ENCODE data around the gene GTF2IRD2.
"Not testable (repeated sequence)": the region's sequence is repeated elsewhere in the genome, so short reads cannot be mapped to it uniquely, and the experiment has no call there.

The GTF2IRD2 gene

GRCh38 chr7:74850833-74851721 is at the start of gene GTF2IRD2:
TSS of gene GTF2IRD2 (minus strand) at chr7:74851605. CDS start at chr7:74836378, 15,227 bp downstream.
- DNase-seq, result not testable (repeated sequence)

- DNase-seq, result peak; percentile 90
These were observed 39.0 kb upstream of the GTF2IRD2 start for GRCh38 chr7:74890158-74891123.

- peak; percentile 6 for DNase-seq
These were observed 38.2 kb upstream of the GTF2IRD2 start for GRCh38 chr7:74889518-74890129.

- DNase-seq, result not testable (repeated sequence)
These were observed 33.9 kb upstream of the GTF2IRD2 start for GRCh38 chr7:74885295-74885694.

GRCh38 chr7:74882110-74882509 is 30.7 kb upstream of the GTF2IRD2 start:
- not testable (repeated sequence) for DNase-seq

- DNase-seq, result not testable (repeated sequence)
These were observed 23.5 kb upstream of the GTF2IRD2 start for GRCh38 chr7:74874748-74875512.

GRCh38 chr7:74874104-74874747 is 22.8 kb upstream of the GTF2IRD2 start:
- not testable (repeated sequence) for DNase-seq

- not testable (repeated sequence) for DNase-seq
These were observed 21.1 kb upstream of the GTF2IRD2 start for GRCh38 chr7:74872542-74872941.

- not testable (repeated sequence) for DNase-seq
These were observed 14.4 kb upstream of the GTF2IRD2 start for GRCh38 chr7:74865777-74866176.

- DNase-seq, result not testable (repeated sequence)
These were observed 1.6 kb downstream of the GTF2IRD2 start for GRCh38 chr7:74849853-74850252.

GRCh38 chr7:74830411-74830810 is 21.0 kb downstream of the GTF2IRD2 start:
- DNase-seq, result not testable (repeated sequence)

GRCh38 chr7:74829959-74830358 is 21.4 kb downstream of the GTF2IRD2 start:
- DNase-seq, result not testable (repeated sequence)

- not testable (repeated sequence) for DNase-seq
These were observed 30.1 kb downstream of the GTF2IRD2 start for GRCh38 chr7:74821259-74821658.

GRCh38 chr7:74820146-74820805 is 31.1 kb downstream of the GTF2IRD2 start:
- DNase-seq, result not testable (repeated sequence)

GRCh38 chr7:74815882-74816281 is 35.5 kb downstream of the GTF2IRD2 start:
- DNase-seq, result not testable (repeated sequence)

- not testable (repeated sequence) for DNase-seq
These were observed 52.8 kb downstream of the GTF2IRD2 start for GRCh38 chr7:74798644-74799043.

GRCh38 chr7:74797848-74798622 is 53.4 kb downstream of the GTF2IRD2 start:
- not testable (repeated sequence) for DNase-seq

GRCh38 chr7:74789200-74789736 is 62.1 kb downstream of the GTF2IRD2 start:
- not testable (repeated sequence) for DNase-seq

- peak; percentile 98 for DNase-seq
These were observed 62.8 kb downstream of the GTF2IRD2 start for GRCh38 chr7:74788369-74789150.
